Loucy (cell line): ENCODE results near the gene TCEA3.

Experiments used
- H2AFZ ChIP-seq: fragments of 200-600 bp; sonication (generic); 2 replicates; pipeline ENCODE4 v1.6.0; 2016; ENCODE audit warnings: antibody characterized with exemption, mild to moderate bottlenecking, low read length, moderate library complexity
- H3F3A ChIP-seq: fragments of 200-600 bp; 2 replicates; pipeline ENCODE4 v1.6.0; 2016; ENCODE audit warnings: antibody characterized with exemption, low read depth, mild to moderate bottlenecking
- H3K27me3 ChIP-seq: fragments of 200-600 bp; sonication (generic); 2 replicates; pipeline ENCODE4 v1.6.1; 2014; ENCODE audit warnings: low read length, mild to moderate bottlenecking; ENCODE audit not compliant: insufficient read depth, poor library complexity, severe bottlenecking
- H3K36me3 ChIP-seq: fragments of 200-600 bp; sonication (generic); 2 replicates; pipeline ENCODE4 v1.6.1; 2016; ENCODE audit warnings: low read length; ENCODE audit not compliant: insufficient read depth
- H3K4me1 ChIP-seq: fragments of 200-600 bp; sonication (generic); 2 replicates; pipeline ENCODE4 v1.5.1; 2014; ENCODE audit warnings: low read length, mild to moderate bottlenecking; ENCODE audit not compliant: insufficient read depth, poor library complexity, severe bottlenecking
- H3K4me2 ChIP-seq: fragments of 200-600 bp; sonication (generic); 2 replicates; pipeline ENCODE4 v1.6.0; 2014; ENCODE audit warnings: antibody characterized with exemption, low read length, low read depth, mild to moderate bottlenecking; ENCODE audit not compliant: poor library complexity, severe bottlenecking
- H3K4me3 ChIP-seq: fragments of 200-600 bp; sonication (generic); 2 replicates; pipeline ENCODE4 v1.5.1; 2014; ENCODE audit warnings: low read length, mild to moderate bottlenecking, mixed read lengths; ENCODE audit not compliant: poor library complexity, severe bottlenecking
- H3K79me2 ChIP-seq: fragments of 200-600 bp; sonication (generic); 2 replicates; pipeline ENCODE4 v1.6.1; 2014; ENCODE audit warnings: low read length; ENCODE audit not compliant: insufficient read depth
- H3K9ac ChIP-seq: fragments of 200-600 bp; sonication (generic); 2 replicates; pipeline ENCODE4 v1.6.0; 2014; ENCODE audit warnings: mild to moderate bottlenecking, low read depth, low read length, moderate library complexity; ENCODE audit not compliant: poor library complexity, severe bottlenecking
- H3K9me2 ChIP-seq: fragments of 200-600 bp; sonication (generic); replicated peaks from 2 replicates; pipeline ENCODE4 v1.6.1; 2016; ENCODE audit warnings: low read depth, low read length, mixed read lengths
- H3K9me3 ChIP-seq: fragments of 200-600 bp; sonication (generic); 2 replicates; pipeline ENCODE4 v1.6.1; 2014; ENCODE audit warnings: mild to moderate bottlenecking, antibody characterized with exemption, low read length, low read depth; ENCODE audit not compliant: insufficient read depth
- H4K20me1 ChIP-seq: fragments of 200-600 bp; sonication (generic); 2 replicates; pipeline ENCODE4 v1.6.0; 2014; ENCODE audit warnings: antibody characterized with exemption, low read length, mild to moderate bottlenecking; ENCODE audit not compliant: insufficient read depth, poor library complexity, severe bottlenecking
- EZH2phosphoT487 ChIP-seq: fragments of 200-600 bp; IDR thresholded peaks from 2 replicates; pipeline ENCODE4 v1.6.1; 2018; ENCODE audit warnings: antibody characterized with exemption, mild to moderate bottlenecking, moderate library complexity, borderline replicate concordance
- TF ChIP-seq, protein P1 (sequence below): fragments of 200-600 bp; sonication (generic); conservative IDR thresholded peaks from 2 replicates; pipeline ENCODE4 v1.5.1; 2014; ENCODE audit warnings: mild to moderate bottlenecking, antibody characterized with exemption, low read length

The TCEA3 gene

DNA sequence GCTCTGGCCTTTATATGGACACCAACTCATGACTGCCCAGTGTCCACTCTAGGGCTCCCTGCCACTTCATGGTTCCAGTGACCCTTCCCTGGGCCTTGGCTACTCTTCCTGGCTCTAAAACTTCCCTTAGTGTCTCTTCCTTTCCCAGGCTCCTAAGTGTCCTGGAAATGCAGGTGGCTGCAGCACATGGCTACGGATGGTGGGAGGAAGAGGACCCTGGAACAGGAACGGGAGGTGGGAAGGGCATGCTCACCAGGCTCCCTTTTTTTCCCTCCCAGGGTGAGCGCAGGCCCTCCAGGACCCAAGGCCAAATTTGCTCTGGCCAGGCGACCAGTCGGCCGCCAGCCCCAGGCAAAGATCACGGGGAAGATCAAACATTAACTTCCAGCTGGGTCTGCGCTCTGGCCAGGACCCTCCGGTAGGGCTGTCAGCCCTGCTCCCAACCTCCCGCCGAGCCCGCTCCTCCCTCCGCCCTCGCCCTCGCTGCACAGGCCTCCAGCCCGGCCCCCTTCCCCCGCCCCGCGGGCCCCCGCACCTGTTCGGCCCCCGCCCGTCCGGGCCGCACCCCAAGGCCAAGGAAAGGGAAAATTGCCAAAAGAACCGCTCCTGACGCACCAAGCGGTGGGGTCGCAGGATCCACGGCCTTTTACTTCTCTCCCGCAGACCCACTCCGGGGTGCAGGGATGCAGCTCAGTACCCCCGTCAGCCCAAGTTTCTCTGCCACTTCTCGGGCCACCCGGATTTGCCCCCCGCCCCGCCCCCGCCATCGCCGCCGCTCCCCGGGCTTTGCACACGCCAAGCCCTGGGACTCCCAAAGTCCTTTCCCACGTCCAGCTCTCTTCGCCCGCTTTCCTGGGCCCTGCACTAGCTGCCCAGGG lies 894 bp downstream of the TCEA3 start:
- H3F3A ChIP-seq: no peaks in the 10 kb centered on the region
- no peaks in the 10 kb centered on the region for H3K79me2 ChIP-seq
- no peaks in the 10 kb centered on the region for H3K36me3 ChIP-seq
- H3K4me3 ChIP-seq: peak overlapping the region; percentile 68
- peaks cover 37% of the 10 kb centered on the region for H3K4me1 ChIP-seq
- H4K20me1 ChIP-seq: no peaks in the 10 kb centered on the region
- H3K9me2 ChIP-seq: no peaks in the 10 kb centered on the region
- peak overlapping the region; percentile 76 for H3K9ac ChIP-seq
- no peaks in the 10 kb centered on the region for H3K9me3 ChIP-seq
- H3K27me3 ChIP-seq: no peaks in the 10 kb centered on the region
- H3K4me2 ChIP-seq: peak overlapping the region; percentile 66
- TF ChIP-seq EZH2phosphoT487: no peak
- TF ChIP-seq, protein P1, sequence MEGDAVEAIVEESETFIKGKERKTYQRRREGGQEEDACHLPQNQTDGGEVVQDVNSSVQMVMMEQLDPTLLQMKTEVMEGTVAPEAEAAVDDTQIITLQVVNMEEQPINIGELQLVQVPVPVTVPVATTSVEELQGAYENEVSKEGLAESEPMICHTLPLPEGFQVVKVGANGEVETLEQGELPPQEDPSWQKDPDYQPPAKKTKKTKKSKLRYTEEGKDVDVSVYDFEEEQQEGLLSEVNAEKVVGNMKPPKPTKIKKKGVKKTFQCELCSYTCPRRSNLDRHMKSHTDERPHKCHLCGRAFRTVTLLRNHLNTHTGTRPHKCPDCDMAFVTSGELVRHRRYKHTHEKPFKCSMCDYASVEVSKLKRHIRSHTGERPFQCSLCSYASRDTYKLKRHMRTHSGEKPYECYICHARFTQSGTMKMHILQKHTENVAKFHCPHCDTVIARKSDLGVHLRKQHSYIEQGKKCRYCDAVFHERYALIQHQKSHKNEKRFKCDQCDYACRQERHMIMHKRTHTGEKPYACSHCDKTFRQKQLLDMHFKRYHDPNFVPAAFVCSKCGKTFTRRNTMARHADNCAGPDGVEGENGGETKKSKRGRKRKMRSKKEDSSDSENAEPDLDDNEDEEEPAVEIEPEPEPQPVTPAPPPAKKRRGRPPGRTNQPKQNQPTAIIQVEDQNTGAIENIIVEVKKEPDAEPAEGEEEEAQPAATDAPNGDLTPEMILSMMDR: no peak
- H2AFZ ChIP-seq: no peak overlapping the region

DNA sequence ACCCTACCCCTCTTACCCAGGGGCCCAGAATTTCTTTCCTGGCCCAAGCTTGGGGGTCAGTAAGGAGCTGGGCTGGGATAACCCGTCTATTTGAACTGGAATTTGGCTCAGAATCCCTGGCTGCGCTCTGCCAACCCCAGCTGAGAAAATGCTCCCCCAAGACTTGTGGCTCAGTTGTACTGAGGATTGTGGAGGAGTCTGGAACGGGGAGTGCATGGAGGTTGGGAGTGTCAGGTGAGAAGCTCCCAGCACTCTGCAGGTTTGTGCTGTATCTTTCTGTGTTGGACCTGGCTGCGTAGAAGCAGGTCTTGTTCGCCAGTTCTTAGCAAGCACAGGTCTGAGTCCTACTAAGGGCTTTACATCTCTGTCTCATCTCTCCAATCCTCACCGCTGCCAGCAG lies 1.6 kb downstream of the TCEA3 start:
- peak overlapping the region; percentile 66 for H3K4me2 ChIP-seq
- peak overlapping the region; percentile 87 for H2AFZ ChIP-seq
- H3K27me3 ChIP-seq: no peaks in the 10 kb centered on the region

DNA sequence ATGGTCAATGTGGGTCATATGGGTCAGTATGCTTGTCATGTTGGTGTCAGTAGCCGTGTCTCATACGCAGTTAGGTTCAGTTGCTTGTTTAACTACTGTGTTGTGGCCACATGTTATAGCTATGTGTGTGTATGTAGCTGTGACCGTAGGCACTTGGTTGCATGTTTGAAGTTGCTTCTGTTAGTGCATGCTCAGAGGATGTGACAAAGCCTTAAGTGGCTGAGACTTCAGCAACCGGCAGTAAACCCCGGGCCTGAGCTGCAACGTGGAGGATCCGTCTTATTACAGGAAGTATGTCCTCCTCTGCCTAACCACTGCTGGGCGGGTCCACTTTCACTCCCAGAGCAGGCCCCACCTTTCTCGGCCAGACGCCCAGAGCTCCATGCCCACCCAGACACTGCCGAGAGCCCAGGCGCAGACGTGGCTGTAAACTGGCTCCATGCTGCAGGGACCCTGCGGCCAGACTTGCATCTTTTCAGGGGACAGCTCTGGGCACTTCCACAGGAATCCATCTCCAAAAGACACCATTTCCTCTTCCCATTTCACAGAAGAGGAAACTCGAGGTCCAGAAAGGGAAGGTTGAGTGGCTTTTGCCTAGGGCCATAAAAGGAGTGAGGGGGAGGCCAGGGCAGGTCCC lies 2.2 kb downstream of the TCEA3 start:
- no peaks in the 10 kb centered on the region for H3K27me3 ChIP-seq
- H3K36me3 ChIP-seq: no peaks in the 10 kb centered on the region
- H3K79me2 ChIP-seq: no peaks in the 10 kb centered on the region
- H4K20me1 ChIP-seq: no peaks in the 10 kb centered on the region
- H3K4me3 ChIP-seq: peak overlapping the region; percentile 68
- peak overlapping the region; percentile 66 for H3K4me2 ChIP-seq
- no peaks in the 10 kb centered on the region for H3K9me3 ChIP-seq
- TF ChIP-seq EZH2phosphoT487: no peak
- TF ChIP-seq, protein P1: no peak
- no peaks in the 10 kb centered on the region for H3F3A ChIP-seq
- H2AFZ ChIP-seq: peak overlapping the region; percentile 87
- H3K9ac ChIP-seq: peak overlapping the region; percentile 76
- peaks cover 37% of the 10 kb centered on the region for H3K4me1 ChIP-seq
- H3K9me2 ChIP-seq: no peaks in the 10 kb centered on the region

More for the DNA sequence above, 1.6 kb downstream of the TCEA3 start:
- Histone ChIP-seq H3K4me1 (peaks cover 37% of the 10 kb centered on the region), H4K20me1 (no peaks in the 10 kb centered on the region), H3K79me2 (no peaks in the 10 kb centered on the region), H3K36me3 (no peaks in the 10 kb centered on the region), H3K9me2 (no peaks in the 10 kb centered on the region), H3F3A (no peaks in the 10 kb centered on the region), H3K4me3 (peak overlapping the region; percentile 68), H3K9me3 (no peaks in the 10 kb centered on the region), H3K9ac (peak overlapping the region; percentile 76)
- no peak for TF ChIP-seq EZH2phosphoT487
- TF ChIP-seq, protein P1: no peak
